Tongue (tissue), 2 donors: ENCODE data around the gene BATF. TPM values are rescaled to one million over a fixed set of nuclear protein-coding genes. Genes with fewer than 3 reads are reported as not detected.

Experiments used
- DNase-seq: peaks from one replicate; pipeline ENCODE4 v3.0.0-alpha.2; 2015
- total RNA-seq: library from RNA; depleted of rRNA; stranded (reverse); fragments of >200 nt; gene quantifications from one replicate; pipeline ENCODE4 v1.2.3, GENCODE V29; 2014

Gene BATF
- total RNA-seq, 1 donor from 2014 or later, result not detected

GRCh38 chr14:75501080-75501479, 21.2 kb upstream of the BATF start:
- no peak for DNase-seq

- no peak for DNase-seq
Observed at GRCh38 chr14:75504411-75504810, 17.9 kb upstream of the BATF start.

- no peak for DNase-seq
Observed at GRCh38 chr14:75506930-75507329, 15.3 kb upstream of the BATF start.

- no peak for DNase-seq
Observed at GRCh38 chr14:75510547-75510946, 11.7 kb upstream of the BATF start.

GRCh38 chr14:75511201-75511600, 11.1 kb upstream of the BATF start:
- DNase-seq, result no peak

GRCh38 chr14:75513911-75514672, 8.2 kb upstream of the BATF start:
- DNase-seq, result no peak

- DNase-seq, result peak; percentile 16
Observed at GRCh38 chr14:75514673-75515628, 7.3 kb upstream of the BATF start.

GRCh38 chr14:75515629-75515996, 6.7 kb upstream of the BATF start:
- DNase-seq, result no peak

GRCh38 chr14:75518625-75519024, 3.6 kb upstream of the BATF start:
- no peak for DNase-seq

- no peak for DNase-seq
Observed at GRCh38 chr14:75519394-75519793, 2.9 kb upstream of the BATF start.

- DNase-seq, result no peak
Observed at GRCh38 chr14:75519826-75520728, 2.2 kb upstream of the BATF start.

- no peak for DNase-seq
Observed at GRCh38 chr14:75520852-75521251, 1.4 kb upstream of the BATF start.

- DNase-seq, result no peak
Observed at GRCh38 chr14:75521415-75522199, 662 bp upstream of the BATF start.

- no peak for DNase-seq
Observed at GRCh38 chr14:75522983-75523318, 682 bp downstream of the BATF start.

- DNase-seq, result no peak
Observed at GRCh38 chr14:75523771-75524171, 1.5 kb downstream of the BATF start.

GRCh38 chr14:75525969-75526368, 3.7 kb downstream of the BATF start:
- no peak for DNase-seq

- DNase-seq, result no peak
Observed at GRCh38 chr14:75527449-75528163, 5.3 kb downstream of the BATF start.

GRCh38 chr14:75531256-75531655, 9.0 kb downstream of the BATF start:
- DNase-seq, result no peak

- DNase-seq, result no peak
Observed at GRCh38 chr14:75531660-75532317, 9.5 kb downstream of the BATF start.

GRCh38 chr14:75533791-75534555, 11.7 kb downstream of the BATF start:
- DNase-seq, result no peak
